Loucy (cell line): Measurements from ENCODE around the gene HMSD.
"Not testable (repeated sequence)": the region's sequence is repeated elsewhere in the genome, so short reads cannot be mapped to it uniquely, and the experiment has no call there.

Experiments
- H2AFZ ChIP-seq: fragments of 200-600 bp; sonication (generic); 2 replicates; pipeline ENCODE4 v1.6.0; 2016; ENCODE audit warnings: antibody characterized with exemption, mild to moderate bottlenecking, low read length, moderate library complexity
- H3F3A ChIP-seq: fragments of 200-600 bp; 2 replicates; pipeline ENCODE4 v1.6.0; 2016; ENCODE audit warnings: antibody characterized with exemption, low read depth, mild to moderate bottlenecking
- H3K27me3 ChIP-seq: fragments of 200-600 bp; sonication (generic); 2 replicates; pipeline ENCODE4 v1.6.1; 2014; ENCODE audit warnings: low read length, mild to moderate bottlenecking; ENCODE audit not compliant: insufficient read depth, poor library complexity, severe bottlenecking
- H3K36me3 ChIP-seq: fragments of 200-600 bp; sonication (generic); 2 replicates; pipeline ENCODE4 v1.6.1; 2016; ENCODE audit warnings: low read length; ENCODE audit not compliant: insufficient read depth
- H3K4me1 ChIP-seq: fragments of 200-600 bp; sonication (generic); 2 replicates; pipeline ENCODE4 v1.5.1; 2014; ENCODE audit warnings: low read length, mild to moderate bottlenecking; ENCODE audit not compliant: insufficient read depth, poor library complexity, severe bottlenecking
- H3K4me2 ChIP-seq: fragments of 200-600 bp; sonication (generic); 2 replicates; pipeline ENCODE4 v1.6.0; 2014; ENCODE audit warnings: antibody characterized with exemption, low read length, low read depth, mild to moderate bottlenecking; ENCODE audit not compliant: poor library complexity, severe bottlenecking
- H3K4me3 ChIP-seq: fragments of 200-600 bp; sonication (generic); 2 replicates; pipeline ENCODE4 v1.5.1; 2014; ENCODE audit warnings: low read length, mild to moderate bottlenecking, mixed read lengths; ENCODE audit not compliant: poor library complexity, severe bottlenecking
- H3K79me2 ChIP-seq: fragments of 200-600 bp; sonication (generic); 2 replicates; pipeline ENCODE4 v1.6.1; 2014; ENCODE audit warnings: low read length; ENCODE audit not compliant: insufficient read depth
- H3K9ac ChIP-seq: fragments of 200-600 bp; sonication (generic); 2 replicates; pipeline ENCODE4 v1.6.0; 2014; ENCODE audit warnings: mild to moderate bottlenecking, low read depth, low read length, moderate library complexity; ENCODE audit not compliant: poor library complexity, severe bottlenecking
- H3K9me2 ChIP-seq: fragments of 200-600 bp; sonication (generic); replicated peaks from 2 replicates; pipeline ENCODE4 v1.6.1; 2016; ENCODE audit warnings: low read depth, low read length, mixed read lengths
- H3K9me3 ChIP-seq: fragments of 200-600 bp; sonication (generic); 2 replicates; pipeline ENCODE4 v1.6.1; 2014; ENCODE audit warnings: mild to moderate bottlenecking, antibody characterized with exemption, low read length, low read depth; ENCODE audit not compliant: insufficient read depth
- H4K20me1 ChIP-seq: fragments of 200-600 bp; sonication (generic); 2 replicates; pipeline ENCODE4 v1.6.0; 2014; ENCODE audit warnings: antibody characterized with exemption, low read length, mild to moderate bottlenecking; ENCODE audit not compliant: insufficient read depth, poor library complexity, severe bottlenecking
- EZH2phosphoT487 ChIP-seq: fragments of 200-600 bp; IDR thresholded peaks from 2 replicates; pipeline ENCODE4 v1.6.1; 2018; ENCODE audit warnings: antibody characterized with exemption, mild to moderate bottlenecking, moderate library complexity, borderline replicate concordance
- TF ChIP-seq, protein P1 (sequence below): fragments of 200-600 bp; sonication (generic); conservative IDR thresholded peaks from 2 replicates; pipeline ENCODE4 v1.5.1; 2014; ENCODE audit warnings: mild to moderate bottlenecking, antibody characterized with exemption, low read length

Gene HMSD

GRCh38 chr18:63940008-63940407 is 9.1 kb upstream of the HMSD start:
- Histone ChIP-seq H3K9me2 (no peaks in the 10 kb centered on the region), H3K4me3 (no peak overlapping the region), H3K9me3 (no peaks in the 10 kb centered on the region), H3K27me3 (no peaks in the 10 kb centered on the region), H3K79me2 (no peaks in the 10 kb centered on the region), H3K9ac (no peak overlapping the region), H3K4me1 (no peaks in the 10 kb centered on the region), H3K36me3 (no peaks in the 10 kb centered on the region), H4K20me1 (no peaks in the 10 kb centered on the region), H3F3A (no peaks in the 10 kb centered on the region), H2AFZ (no peak overlapping the region), H3K4me2 (no peak overlapping the region)
- no peak for TF ChIP-seq EZH2phosphoT487
- TF ChIP-seq, protein P1, sequence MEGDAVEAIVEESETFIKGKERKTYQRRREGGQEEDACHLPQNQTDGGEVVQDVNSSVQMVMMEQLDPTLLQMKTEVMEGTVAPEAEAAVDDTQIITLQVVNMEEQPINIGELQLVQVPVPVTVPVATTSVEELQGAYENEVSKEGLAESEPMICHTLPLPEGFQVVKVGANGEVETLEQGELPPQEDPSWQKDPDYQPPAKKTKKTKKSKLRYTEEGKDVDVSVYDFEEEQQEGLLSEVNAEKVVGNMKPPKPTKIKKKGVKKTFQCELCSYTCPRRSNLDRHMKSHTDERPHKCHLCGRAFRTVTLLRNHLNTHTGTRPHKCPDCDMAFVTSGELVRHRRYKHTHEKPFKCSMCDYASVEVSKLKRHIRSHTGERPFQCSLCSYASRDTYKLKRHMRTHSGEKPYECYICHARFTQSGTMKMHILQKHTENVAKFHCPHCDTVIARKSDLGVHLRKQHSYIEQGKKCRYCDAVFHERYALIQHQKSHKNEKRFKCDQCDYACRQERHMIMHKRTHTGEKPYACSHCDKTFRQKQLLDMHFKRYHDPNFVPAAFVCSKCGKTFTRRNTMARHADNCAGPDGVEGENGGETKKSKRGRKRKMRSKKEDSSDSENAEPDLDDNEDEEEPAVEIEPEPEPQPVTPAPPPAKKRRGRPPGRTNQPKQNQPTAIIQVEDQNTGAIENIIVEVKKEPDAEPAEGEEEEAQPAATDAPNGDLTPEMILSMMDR: no peak

DNA sequence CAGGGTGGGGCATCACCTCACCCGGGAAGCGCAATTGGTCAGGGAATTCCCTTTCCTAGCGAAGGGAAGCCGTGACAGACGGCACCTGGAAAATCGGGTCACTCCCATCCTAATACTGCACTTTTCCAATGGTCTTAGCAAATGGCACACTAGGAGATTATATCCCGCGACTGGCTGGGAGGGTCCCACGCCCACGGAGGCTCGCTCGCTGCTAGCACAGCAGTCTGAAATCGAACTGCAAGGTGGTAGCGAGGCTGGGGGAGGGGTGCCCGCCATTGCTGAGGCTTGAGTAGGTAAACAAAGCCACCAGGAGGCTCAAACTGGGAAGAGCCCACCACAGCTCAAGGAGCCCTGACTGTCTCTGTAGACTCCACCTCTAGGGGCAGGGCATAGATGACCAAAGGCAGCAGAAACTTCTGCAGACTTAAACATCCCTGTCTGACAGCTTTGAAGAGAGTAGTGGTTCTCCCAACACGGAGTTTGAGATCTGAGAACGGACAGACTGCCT is 8.5 kb upstream of the HMSD start:
- not testable (repeated sequence) for H3K79me2 ChIP-seq, H3K9me2 ChIP-seq, H4K20me1 ChIP-seq, H3K36me3 ChIP-seq, H3K9ac ChIP-seq, H3K9me3 ChIP-seq, H3K4me1 ChIP-seq, H3F3A ChIP-seq, H3K4me3 ChIP-seq, H3K4me2 ChIP-seq, H2AFZ ChIP-seq, H3K27me3 ChIP-seq

DNA sequence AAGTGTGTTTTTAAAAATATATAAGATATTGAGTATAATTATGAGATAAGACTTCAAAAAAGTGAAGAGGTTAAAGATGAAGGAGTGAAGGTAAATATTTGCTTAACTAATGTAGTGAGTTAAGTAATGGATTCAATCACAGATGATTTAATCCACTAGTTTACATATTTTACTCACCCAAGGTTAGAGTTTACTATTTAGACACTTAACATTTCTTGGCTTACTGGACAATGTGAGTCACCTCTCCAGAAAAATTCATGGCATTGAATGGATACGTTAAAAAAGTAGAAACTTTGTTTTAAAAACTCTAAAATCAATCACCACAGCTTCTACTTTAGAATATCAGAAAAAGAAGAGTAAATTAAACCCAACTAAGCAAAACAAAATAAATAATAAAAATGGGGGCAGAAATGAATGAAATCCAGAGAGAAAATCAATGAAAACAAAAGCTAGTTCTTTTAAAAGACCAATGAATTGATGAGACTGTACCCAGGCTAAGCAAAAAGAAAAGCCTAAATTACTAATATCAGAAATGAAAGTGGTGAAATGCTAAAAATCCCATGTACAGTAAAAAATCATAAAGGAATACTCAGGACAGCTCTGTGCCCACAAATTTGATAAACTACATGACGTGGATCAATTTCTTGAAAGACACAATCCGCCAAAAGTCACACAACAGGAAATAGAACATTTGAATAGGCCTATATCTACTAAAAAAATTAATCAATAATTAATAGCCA is 1.9 kb upstream of the HMSD start:
- no peak overlapping the region for H2AFZ ChIP-seq
- no peak overlapping the region for H3K4me2 ChIP-seq
- H3K36me3 ChIP-seq: no peaks in the 10 kb centered on the region
- H4K20me1 ChIP-seq: no peaks in the 10 kb centered on the region
- no peaks in the 10 kb centered on the region for H3F3A ChIP-seq
- H3K9ac ChIP-seq: no peak overlapping the region
- no peak overlapping the region for H3K4me3 ChIP-seq
- no peaks in the 10 kb centered on the region for H3K79me2 ChIP-seq
- no peaks in the 10 kb centered on the region for H3K9me2 ChIP-seq
- TF ChIP-seq EZH2phosphoT487: no peak
- TF ChIP-seq, protein P1: no peak
- H3K27me3 ChIP-seq: no peaks in the 10 kb centered on the region
- H3K4me1 ChIP-seq: no peaks in the 10 kb centered on the region
- no peaks in the 10 kb centered on the region for H3K9me3 ChIP-seq

- Histone ChIP-seq H3K4me2 (no peak overlapping the region), H3K9me3 (no peaks in the 10 kb centered on the region)
- TF ChIP-seq EZH2phosphoT487: no peak
- TF ChIP-seq, protein P1: 0 out of 2 replicates have a peak, but pooled peaks have one; percentile 19
These were observed 2.2 kb downstream of the HMSD start for GRCh38 chr18:63951302-63951705.

More at GRCh38 chr18:63951302-63951705, 2.2 kb downstream of the HMSD start:
- H3F3A ChIP-seq: no peaks in the 10 kb centered on the region
- no peak overlapping the region for H3K4me3 ChIP-seq
- no peaks in the 10 kb centered on the region for H3K4me1 ChIP-seq
- no peaks in the 10 kb centered on the region for H3K9me2 ChIP-seq
- H4K20me1 ChIP-seq: no peaks in the 10 kb centered on the region
- H3K27me3 ChIP-seq: no peaks in the 10 kb centered on the region
- H3K36me3 ChIP-seq: no peaks in the 10 kb centered on the region
- H3K79me2 ChIP-seq: no peaks in the 10 kb centered on the region
- no peak overlapping the region for H2AFZ ChIP-seq
- H3K9ac ChIP-seq: no peak overlapping the region
